DOHH2 (cell line): ENCODE measurements around the gene EFCAB12.

ENCODE experiments used
- EZH2phosphoT487 ChIP-seq: fragments of 200-600 bp; sonication (generic); IDR thresholded peaks from 2 replicates; pipeline ENCODE4 v1.6.1; 2017; ENCODE audit warnings: borderline replicate concordance, mild to moderate bottlenecking, antibody characterized with exemption, low read length, moderate library complexity, mixed read lengths
- TF ChIP-seq, protein P1 (sequence below): fragments of 200-600 bp; sonication (generic); IDR thresholded peaks from one replicate; pipeline ENCODE4 v1.5.1; 2014; ENCODE audit warnings: antibody characterized with exemption, mild to moderate bottlenecking, low read depth, low read length; ENCODE audit not compliant: poor library complexity, severe bottlenecking

DNA sequence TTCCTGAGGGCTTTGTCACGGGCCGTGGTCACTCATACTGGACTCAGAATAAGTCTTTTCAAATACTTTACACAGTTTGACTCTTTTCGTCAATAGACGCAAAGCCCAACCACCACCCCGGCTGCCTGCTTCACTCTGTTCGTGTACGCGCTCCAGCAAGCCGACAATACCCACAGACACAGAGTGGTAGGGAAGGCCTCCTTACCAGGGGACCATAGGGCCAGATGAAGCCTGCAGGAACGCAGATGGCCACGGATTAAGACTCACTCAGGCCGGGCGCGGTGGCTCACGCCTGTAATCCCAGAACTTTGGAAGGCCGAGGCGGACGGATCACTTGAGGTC lies 29.7 kb downstream of the EFCAB12 start:
- TF ChIP-seq, protein P1, sequence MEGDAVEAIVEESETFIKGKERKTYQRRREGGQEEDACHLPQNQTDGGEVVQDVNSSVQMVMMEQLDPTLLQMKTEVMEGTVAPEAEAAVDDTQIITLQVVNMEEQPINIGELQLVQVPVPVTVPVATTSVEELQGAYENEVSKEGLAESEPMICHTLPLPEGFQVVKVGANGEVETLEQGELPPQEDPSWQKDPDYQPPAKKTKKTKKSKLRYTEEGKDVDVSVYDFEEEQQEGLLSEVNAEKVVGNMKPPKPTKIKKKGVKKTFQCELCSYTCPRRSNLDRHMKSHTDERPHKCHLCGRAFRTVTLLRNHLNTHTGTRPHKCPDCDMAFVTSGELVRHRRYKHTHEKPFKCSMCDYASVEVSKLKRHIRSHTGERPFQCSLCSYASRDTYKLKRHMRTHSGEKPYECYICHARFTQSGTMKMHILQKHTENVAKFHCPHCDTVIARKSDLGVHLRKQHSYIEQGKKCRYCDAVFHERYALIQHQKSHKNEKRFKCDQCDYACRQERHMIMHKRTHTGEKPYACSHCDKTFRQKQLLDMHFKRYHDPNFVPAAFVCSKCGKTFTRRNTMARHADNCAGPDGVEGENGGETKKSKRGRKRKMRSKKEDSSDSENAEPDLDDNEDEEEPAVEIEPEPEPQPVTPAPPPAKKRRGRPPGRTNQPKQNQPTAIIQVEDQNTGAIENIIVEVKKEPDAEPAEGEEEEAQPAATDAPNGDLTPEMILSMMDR: no peak
- no peak for TF ChIP-seq EZH2phosphoT487
